Stimulated activated CD8-positive, alpha-beta memory T cell treated with anti-CD3 and anti-CD28 coated beads, Interleukin-15, amount 100 ng/mL, for 4 hours (primary cell): ENCODE measurements around the gene FGFRL1.
"Not testable (repeated sequence)": the region's sequence is repeated elsewhere in the genome, so short reads cannot be mapped to it uniquely, and the experiment has no call there.

Source experiments
- DNase-seq, 2 donors: peaks; one replicate each; pipeline ENCODE4 v3.0.0-alpha.2; 2020; ENCODE audit warnings: low read depth in 2 of 2

Gene FGFRL1

GRCh38 chr4:992297-993110 is 18.9 kb upstream of the FGFRL1 start:
- DNase-seq = no peak

GRCh38 chr4:993111-994029 is 18.1 kb upstream of the FGFRL1 start, which contains the start of gene SLC26A1:
Gene SLC26A1 (minus strand): TSS chr4:993404. CDS start chr4:991703, 1,701 bp downstream.
- no peak for DNase-seq

- no peak for DNase-seq
These were observed 16.0 kb upstream of the FGFRL1 start for GRCh38 chr4:995311-996026.

GRCh38 chr4:996030-996996 is 15.1 kb upstream of the FGFRL1 start:
- no peak for DNase-seq

- no peak for DNase-seq
These were observed 14.4 kb upstream of the FGFRL1 start for GRCh38 chr4:996997-997374.

- no peak for DNase-seq
These were observed 13.9 kb upstream of the FGFRL1 start for GRCh38 chr4:997375-998071.

- no peak for DNase-seq
These were observed 13.2 kb upstream of the FGFRL1 start for GRCh38 chr4:998096-998691.

- DNase-seq = not testable (repeated sequence)
These were observed 12.1 kb upstream of the FGFRL1 start for GRCh38 chr4:999240-999863.

- no peak for DNase-seq
These were observed 11.5 kb upstream of the FGFRL1 start for GRCh38 chr4:999882-1000425.

- DNase-seq = no peak
These were observed 10.7 kb upstream of the FGFRL1 start for GRCh38 chr4:1000686-1001260.

GRCh38 chr4:1001561-1002130 is 9.8 kb upstream of the FGFRL1 start:
- no peak for DNase-seq

GRCh38 chr4:1002131-1002630 is 9.2 kb upstream of the FGFRL1 start:
- no peak for DNase-seq

GRCh38 chr4:1002631-1003251 is 8.7 kb upstream of the FGFRL1 start:
- no peak for DNase-seq

- DNase-seq = no peak
These were observed 8.0 kb upstream of the FGFRL1 start for GRCh38 chr4:1003271-1004070.

GRCh38 chr4:1004071-1004418 is 7.4 kb upstream of the FGFRL1 start:
- DNase-seq = no peak

- DNase-seq = no peak
These were observed 6.6 kb upstream of the FGFRL1 start for GRCh38 chr4:1004557-1005485.
